Fibroblast of lung (primary cell): Measurements from ENCODE around the gene CAMTA1. TPM values are rescaled to one million over a fixed set of nuclear protein-coding genes. Genes with fewer than 3 reads are reported as not detected.

ENCODE experiments used
- DNase-seq, 2 donors: peaks; one replicate each; pipeline versions ENCODE4 v3.0.0 to v3.0.0-alpha.2; 2010; ENCODE audit warnings: low read depth in 2 of 2
- H2AFZ ChIP-seq: 2 replicates; pipeline ENCODE4 v1.5.1; 2012; ENCODE audit warnings: low read length, control low read depth, inconsistent platforms
- H3K27ac ChIP-seq: 2 replicates; pipeline ENCODE4 v1.5.1; 2011; ENCODE audit warnings: low read length, control low read depth; ENCODE audit not compliant: insufficient read depth
- H3K27me3 ChIP-seq: 2 replicates; pipeline ENCODE4 v1.5.1; 2011; ENCODE audit warnings: mild to moderate bottlenecking, low read length; ENCODE audit not compliant: control insufficient read depth, insufficient read depth
- H3K36me3 ChIP-seq: 2 replicates; pipeline ENCODE4 v1.5.1; 2011; ENCODE audit warnings: low read length; ENCODE audit not compliant: control insufficient read depth, insufficient read depth
- H3K4me1 ChIP-seq: 2 replicates; pipeline ENCODE4 v1.5.1; 2011; ENCODE audit warnings: low read length; ENCODE audit not compliant: control insufficient read depth, insufficient read depth; ENCODE audit errors: extremely low read depth
- H3K4me2 ChIP-seq: 2 replicates; pipeline ENCODE4 v1.5.1; 2011; ENCODE audit warnings: low read length, control low read depth; ENCODE audit not compliant: insufficient read depth; ENCODE audit errors: extremely low read depth
- H3K4me3 ChIP-seq, 4 experiments: fragments of 200-600 bp in 1 of 4; sonication (generic) in 1 of 4; replicated peaks in 1 of 4; 2 replicates each; pipeline ENCODE4 v1.5.1; 2011 to 2016; ENCODE audit warnings: low read length in 4 of 4, low read depth in 3 of 4, mild to moderate bottlenecking in 3 of 4, control low read depth in 2 of 4, inconsistent platforms in 1 of 4, mixed read lengths in 1 of 4; ENCODE audit not compliant: insufficient read depth in 1 of 4; ENCODE audit errors: control extremely low read depth in 1 of 4
- H3K79me2 ChIP-seq: 2 replicates; pipeline ENCODE4 v1.5.1; 2012; ENCODE audit warnings: mild to moderate bottlenecking, low read length, inconsistent platforms; ENCODE audit not compliant: control insufficient read depth, insufficient read depth
- H3K9ac ChIP-seq: 2 replicates; pipeline ENCODE4 v1.5.1; 2011; ENCODE audit warnings: mild to moderate bottlenecking, low read length, control low read depth; ENCODE audit not compliant: insufficient read depth
- H3K9me3 ChIP-seq: 2 replicates; pipeline ENCODE4 v1.5.1; 2012; ENCODE audit warnings: low read depth, low read length; ENCODE audit not compliant: control insufficient read depth, insufficient read depth
- H4K20me1 ChIP-seq: 2 replicates; pipeline ENCODE4 v1.5.1; 2011; ENCODE audit warnings: low read length; ENCODE audit not compliant: control insufficient read depth, insufficient read depth; ENCODE audit errors: extremely low read depth
- EZH2 ChIP-seq: IDR thresholded peaks from 2 replicates; pipeline ENCODE4 v1.5.1; 2012; ENCODE audit warnings: low read length, control low read depth, mild to moderate bottlenecking; ENCODE audit errors: missing control alignments
- polyA plus RNA-seq, 2 donors: library from polyadenylated mRNA; depleted of rRNA in 1 of 2; stranded (reverse) in 1 of 2; unstranded in 1 of 2; fragments of >200 nt; gene quantifications; 2 replicates each; pipeline ENCODE4 v1.2.1, GENCODE V29; 2011 to 2012; ENCODE audit warnings: missing spikeins in 1 of 2
- total RNA-seq: library from RNA; depleted of rRNA; stranded (reverse); fragments of >200 nt; gene quantifications from 2 replicates; pipeline ENCODE4 v1.2.1, GENCODE V29; 2014
- TF ChIP-seq, protein P1 (sequence below), 2 donors: IDR thresholded peaks in 1 of 2; conservative IDR thresholded peaks in 1 of 2; 1 replicate in 1 of 2; 2 replicates in 1 of 2; pipeline ENCODE4 v1.5.1; 2011 to 2012; ENCODE audit warnings: low read length in 2 of 2, control low read depth in 1 of 2, inconsistent platforms in 1 of 2, low read depth in 1 of 2, mild to moderate bottlenecking in 1 of 2

Gene CAMTA1
- total and polyA plus RNA-seq, 2 donors (not counting 1 experiment from before 2014, with no cell fraction given), result 47.6 to 86.0 TPM

DNA sequence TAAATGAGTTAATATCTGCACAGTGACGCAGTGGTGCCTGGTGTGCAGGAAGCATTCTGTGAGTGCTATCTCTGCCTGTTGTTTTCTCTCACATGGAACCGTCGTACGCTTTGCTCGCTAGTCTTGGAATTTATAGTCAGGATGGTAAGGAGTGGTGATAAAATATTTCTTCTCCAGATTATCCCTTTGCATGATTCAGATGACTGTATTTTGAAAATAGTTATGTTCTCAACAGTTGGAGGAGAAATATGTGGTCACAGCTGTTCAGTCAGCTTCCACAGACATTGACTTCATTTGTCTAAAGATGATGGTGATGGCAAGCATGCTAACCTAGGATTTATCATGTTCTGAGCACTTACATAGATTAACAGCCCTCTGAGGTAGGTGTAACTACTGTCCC is 944.5 kb downstream of the CAMTA1 start:
- no peak for DNase-seq
- no peaks in the 10 kb centered on the region for H3K27me3 ChIP-seq
- H3K4me1 ChIP-seq, result no peaks in the 10 kb centered on the region
- no peaks in the 10 kb centered on the region for H3K36me3 ChIP-seq
- no peak overlapping the region for H3K4me2 ChIP-seq
- H2AFZ ChIP-seq, result no peak overlapping the region
- H3K4me3 ChIP-seq, result no peak overlapping the region
- H3K79me2 ChIP-seq, result no peaks in the 10 kb centered on the region
- H3K9ac ChIP-seq, result no peak overlapping the region
- no peak overlapping the region for H3K27ac ChIP-seq
- H3K9me3 ChIP-seq, result no peaks in the 10 kb centered on the region
- TF ChIP-seq, protein P1, sequence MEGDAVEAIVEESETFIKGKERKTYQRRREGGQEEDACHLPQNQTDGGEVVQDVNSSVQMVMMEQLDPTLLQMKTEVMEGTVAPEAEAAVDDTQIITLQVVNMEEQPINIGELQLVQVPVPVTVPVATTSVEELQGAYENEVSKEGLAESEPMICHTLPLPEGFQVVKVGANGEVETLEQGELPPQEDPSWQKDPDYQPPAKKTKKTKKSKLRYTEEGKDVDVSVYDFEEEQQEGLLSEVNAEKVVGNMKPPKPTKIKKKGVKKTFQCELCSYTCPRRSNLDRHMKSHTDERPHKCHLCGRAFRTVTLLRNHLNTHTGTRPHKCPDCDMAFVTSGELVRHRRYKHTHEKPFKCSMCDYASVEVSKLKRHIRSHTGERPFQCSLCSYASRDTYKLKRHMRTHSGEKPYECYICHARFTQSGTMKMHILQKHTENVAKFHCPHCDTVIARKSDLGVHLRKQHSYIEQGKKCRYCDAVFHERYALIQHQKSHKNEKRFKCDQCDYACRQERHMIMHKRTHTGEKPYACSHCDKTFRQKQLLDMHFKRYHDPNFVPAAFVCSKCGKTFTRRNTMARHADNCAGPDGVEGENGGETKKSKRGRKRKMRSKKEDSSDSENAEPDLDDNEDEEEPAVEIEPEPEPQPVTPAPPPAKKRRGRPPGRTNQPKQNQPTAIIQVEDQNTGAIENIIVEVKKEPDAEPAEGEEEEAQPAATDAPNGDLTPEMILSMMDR (conservative IDR thresholded peaks at IDR 0.05 in 1 of 2, IDR thresholded peaks at IDR 0.05 in 1 of 2; ENCODE audit: low read depth in 1 of 2, low read length in 2 of 2), result no peak
- no peak for TF ChIP-seq EZH2
- H4K20me1 ChIP-seq, result no peaks in the 10 kb centered on the region

DNA sequence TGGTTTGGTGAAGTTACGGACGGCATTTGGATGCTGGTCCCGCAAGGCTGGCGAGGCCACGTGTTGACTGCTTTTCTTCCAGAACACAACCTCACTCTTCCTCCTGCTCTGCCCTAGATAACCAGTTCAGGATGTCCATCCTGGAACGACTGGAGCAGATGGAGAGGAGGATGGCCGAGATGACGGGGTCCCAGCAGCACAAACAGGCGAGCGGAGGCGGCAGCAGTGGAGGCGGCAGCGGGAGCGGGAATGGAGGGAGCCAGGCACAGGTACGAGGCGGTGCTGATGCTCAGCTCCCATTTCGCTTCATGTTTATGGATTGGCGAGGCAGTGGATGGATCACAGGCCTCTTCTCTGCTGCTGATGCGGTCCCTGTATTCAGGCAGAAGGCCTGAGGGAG is 947.1 kb downstream of the CAMTA1 start:
- no peak overlapping the region for H2AFZ ChIP-seq
- H3K4me3 ChIP-seq, result no peak overlapping the region
- H3K4me1 ChIP-seq, result no peaks in the 10 kb centered on the region
- H3K79me2 ChIP-seq, result no peaks in the 10 kb centered on the region
- H3K9me3 ChIP-seq, result no peaks in the 10 kb centered on the region
- H3K4me2 ChIP-seq, result no peak overlapping the region
- H3K27me3 ChIP-seq, result no peaks in the 10 kb centered on the region
- TF ChIP-seq, protein P1 (conservative IDR thresholded peaks at IDR 0.05 in 1 of 2, IDR thresholded peaks at IDR 0.05 in 1 of 2; ENCODE audit: low read depth in 1 of 2, low read length in 2 of 2), result no peak
- TF ChIP-seq EZH2, result no peak
- H3K36me3 ChIP-seq, result no peaks in the 10 kb centered on the region
- H3K9ac ChIP-seq, result no peak overlapping the region
- no peak for DNase-seq
- no peaks in the 10 kb centered on the region for H4K20me1 ChIP-seq
- no peak overlapping the region for H3K27ac ChIP-seq

DNA sequence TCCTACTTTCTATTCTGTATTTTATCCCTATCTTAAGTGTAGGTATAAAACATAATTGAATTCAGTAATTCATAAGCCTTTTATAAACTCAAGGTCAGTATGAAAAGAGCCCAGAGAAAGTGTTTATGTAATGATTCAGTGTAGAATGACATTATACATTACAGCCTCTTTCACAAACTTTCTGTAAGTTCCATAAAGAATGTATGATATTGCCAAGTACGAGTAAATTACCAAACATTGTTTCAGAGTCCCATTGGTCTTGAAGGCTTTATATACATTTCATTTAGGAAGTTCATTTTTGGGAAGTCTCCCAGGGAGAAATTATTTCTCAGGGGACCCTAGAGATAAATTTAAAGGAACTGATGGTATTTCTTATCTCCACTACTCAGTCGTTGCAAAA is 948.0 kb downstream of the CAMTA1 start:
- Histone ChIP-seq H3K79me2 (no peaks in the 10 kb centered on the region), H3K4me1 (no peaks in the 10 kb centered on the region), H3K4me3 (no peak overlapping the region), H3K36me3 (no peaks in the 10 kb centered on the region), H4K20me1 (no peaks in the 10 kb centered on the region), H3K9ac (no peak overlapping the region), H3K4me2 (no peak overlapping the region), H2AFZ (no peak overlapping the region), H3K9me3 (no peaks in the 10 kb centered on the region), H3K27ac (no peak overlapping the region), H3K27me3 (no peaks in the 10 kb centered on the region)
- TF ChIP-seq, protein P1 (conservative IDR thresholded peaks at IDR 0.05 in 1 of 2, IDR thresholded peaks at IDR 0.05 in 1 of 2; ENCODE audit: low read depth in 1 of 2, low read length in 2 of 2), result no peak
- TF ChIP-seq EZH2, result no peak
- peak in 1 of 2 donors; percentile 2 for DNase-seq
